ENCODE results near the gene JAM3. TPM values are rescaled to one million over a fixed set of nuclear protein-coding genes. Genes with fewer than 3 reads are reported as not detected.

JAM3 gene
- polyA plus RNA-seq, 1 of the 3 experiments (the other 2 are of a cell fraction) = 56.8 TPM

GRCh38 chr11:134071766-134072402 is 3.0 kb downstream of the JAM3 start:
- Histone ChIP-seq H3K9ac (no peak overlapping the region), H2AFZ (ENCODE audit: low read depth) (no peak overlapping the region), H3K36me3 (replicated peaks in 1 of 2; ENCODE audit: control insufficient read depth in 1 of 2, insufficient read depth in 2 of 2, low read length in 1 of 2) (no peaks in the 10 kb centered on the region), H3K79me2 (ENCODE audit: insufficient read depth) (peaks cover 73% of the 10 kb centered on the region), H3K4me3 (ENCODE audit: low read depth in 2 of 2, low read length in 1 of 2) (no peak overlapping the region), H3K27ac (ENCODE audit: low read depth in 2 of 2, low read length in 1 of 2) (no peak overlapping the region), H3F3A (replicated peaks; ENCODE audit: insufficient read depth) (peaks cover 6% of the 10 kb centered on the region), H3K9me2 (no peaks in the 10 kb centered on the region), H3K27me3 (ENCODE audit: insufficient read depth) (0 out of 2 replicates have a peak, but pooled peaks cover 5% of the 10 kb centered on the region), H3K9me3 (no peaks in the 10 kb centered on the region), H3K4me2 (no peak overlapping the region), H3K4me1 (ENCODE audit: control insufficient read depth in 1 of 2, insufficient read depth in 2 of 2, low read depth in 1 of 2, low read length in 1 of 2) (peaks cover 0 to 13% of the 10 kb centered on the region in 2 experiments; a peak in 2 of 4 replicates), H4K20me1 (ENCODE audit: insufficient read depth) (peaks cover 6% of the 10 kb centered on the region; the same call in 1 of the 2 replicates)
- ChIA-PET CTCF (interaction anchor here (0.7 to 5.0 kb wide), 10 partner anchors 11 to 68 kb away, joined by 3 to 25 read pairs (median 4); no protein-coding TSS in a partner anchor), POLR2A (no interaction called here)
- TF ChIP-seq RAD21 (IDR thresholded peaks at IDR 0.05; ENCODE audit: low read length) (no peak), CTCF (IDR thresholded peaks at IDR 0.05) (peak; percentile 35)
- 88% methylated on average over 3 of the region's 3 CpGs for WGBS (ENCODE audit: low lambda C conversion rate)
- no peak for DNase-seq

- H3K27ac ChIP-seq (ENCODE audit: low read depth in 2 of 2, low read length in 1 of 2) = no peak overlapping the region
- POLR2A ChIA-PET = interaction anchor here (0.6 kb wide), 1 partner anchor 130 kb away, joined by 3 read pairs; no protein-coding TSS in a partner anchor
- TF ChIP-seq NFIC (IDR thresholded peaks at IDR 0.05; ENCODE audit: borderline replicate concordance) (no peak), MEF2A (IDR thresholded peaks at IDR 0.05; ENCODE audit: borderline replicate concordance, low read depth) (no peak), ZBTB33 (IDR thresholded peaks at IDR 0.05; ENCODE audit: borderline replicate concordance, low read depth) (no peak), SMC3 (IDR thresholded peaks at IDR 0.05; ENCODE audit: low read depth, low read length) (no peak), GABPA (IDR thresholded peaks at IDR 0.05; ENCODE audit: low read depth) (no peak), RAD21 (IDR thresholded peaks at IDR 0.05; ENCODE audit: low read length) (no peak), RXRA (IDR thresholded peaks at IDR 0.05; ENCODE audit: borderline replicate concordance, low read depth) (no peak), JUND (IDR thresholded peaks at IDR 0.05) (no peak)
- TF ChIP-seq, protein P1, sequence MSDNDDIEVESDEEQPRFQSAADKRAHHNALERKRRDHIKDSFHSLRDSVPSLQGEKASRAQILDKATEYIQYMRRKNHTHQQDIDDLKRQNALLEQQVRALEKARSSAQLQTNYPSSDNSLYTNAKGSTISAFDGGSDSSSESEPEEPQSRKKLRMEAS (IDR thresholded peaks at IDR 0.05; ENCODE audit: low read depth) = no peak
- TF ChIP-seq, protein P2, sequence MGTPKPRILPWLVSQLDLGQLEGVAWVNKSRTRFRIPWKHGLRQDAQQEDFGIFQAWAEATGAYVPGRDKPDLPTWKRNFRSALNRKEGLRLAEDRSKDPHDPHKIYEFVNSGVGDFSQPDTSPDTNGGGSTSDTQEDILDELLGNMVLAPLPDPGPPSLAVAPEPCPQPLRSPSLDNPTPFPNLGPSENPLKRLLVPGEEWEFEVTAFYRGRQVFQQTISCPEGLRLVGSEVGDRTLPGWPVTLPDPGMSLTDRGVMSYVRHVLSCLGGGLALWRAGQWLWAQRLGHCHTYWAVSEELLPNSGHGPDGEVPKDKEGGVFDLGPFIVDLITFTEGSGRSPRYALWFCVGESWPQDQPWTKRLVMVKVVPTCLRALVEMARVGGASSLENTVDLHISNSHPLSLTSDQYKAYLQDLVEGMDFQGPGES (IDR thresholded peaks at IDR 0.05; ENCODE audit: low read depth, low read length) = no peak
Measured at GRCh38 chr11:134072844-134073243, 4.0 kb downstream of the JAM3 start.

More at GRCh38 chr11:134072844-134073243, 4.0 kb downstream of the JAM3 start:
- Histone ChIP-seq H3K36me3 (replicated peaks in 1 of 2; ENCODE audit: control insufficient read depth in 1 of 2, insufficient read depth in 2 of 2, low read length in 1 of 2) (no peaks in the 10 kb centered on the region), H3K4me2 (no peak overlapping the region), H3K4me3 (ENCODE audit: low read depth in 2 of 2, low read length in 1 of 2) (no peak overlapping the region), H3K79me2 (ENCODE audit: insufficient read depth) (peaks cover 83% of the 10 kb centered on the region), H3F3A (replicated peaks; ENCODE audit: insufficient read depth) (peaks cover 6% of the 10 kb centered on the region), H3K9me2 (no peaks in the 10 kb centered on the region), H4K20me1 (ENCODE audit: insufficient read depth) (peaks cover 6% of the 10 kb centered on the region; the same call in 1 of the 2 replicates), H3K27me3 (ENCODE audit: insufficient read depth) (no peaks in the 10 kb centered on the region), H3K4me1 (ENCODE audit: control insufficient read depth in 1 of 2, insufficient read depth in 2 of 2, low read depth in 1 of 2, low read length in 1 of 2) (peaks cover 0 to 13% of the 10 kb centered on the region in 2 experiments; a peak in 2 of 4 replicates), H3K9ac (no peak overlapping the region), H2AFZ (ENCODE audit: low read depth) (no peak overlapping the region), H3K9me3 (no peaks in the 10 kb centered on the region)
- no peak for DNase-seq
- WGBS (ENCODE audit: low lambda C conversion rate) = 89% methylated on average over 4 of the region's 4 CpGs
- CTCF ChIA-PET = interaction anchor here (0.6 to 5.0 kb wide), 8 partner anchors 12 to 67 kb away, joined by 3 to 25 read pairs (median 4); no protein-coding TSS in a partner anchor
